Central memory CD8-positive, alpha-beta T cell (primary cell): ENCODE results near the gene CCDC142.
A peak's percentile ranks its signal among the peaks of the same experiment; 100 is the strongest.
"Not testable (repeated sequence)": the region's sequence is repeated elsewhere in the genome, so short reads cannot be mapped to it uniquely, and the experiment has no call there.

Source experiments
- ATAC-seq: fragments of 150-1000 bp; cut with Tn5 transposase; replicated peaks from 2 replicates; pipeline ENCODE4 v1.10.0; 2022; ENCODE audit warnings: mild to moderate bottlenecking, moderate FRiP score, moderate number of reproducible peaks; ENCODE audit not compliant: poor library complexity, severe bottlenecking; ENCODE audit errors: extremely low read depth
- DNase-seq, 2 donors: peaks; one replicate each; pipeline ENCODE4 v3.0.0; 2021; ENCODE audit warnings: low spot score in 2 of 2
- H3K27ac Mint-ChIP-seq: one replicate; pipeline ENCODE4 v1.8.0; 2022; ENCODE audit warnings: low read depth, mild to moderate bottlenecking, moderate library complexity, mixed read lengths
- H3K27me3 Mint-ChIP-seq: one replicate; pipeline ENCODE4 v1.8.0; 2022; ENCODE audit warnings: mixed read lengths
- H3K36me3 Mint-ChIP-seq: one replicate; pipeline ENCODE4 v1.8.0; 2022; ENCODE audit warnings: mild to moderate bottlenecking, moderate library complexity, mixed read lengths; ENCODE audit not compliant: insufficient read depth
- H3K4me1 Mint-ChIP-seq: one replicate; pipeline ENCODE4 v1.8.0; 2022; ENCODE audit warnings: mixed read lengths
- H3K4me3 Mint-ChIP-seq: one replicate; pipeline ENCODE4 v1.8.0; 2022; ENCODE audit warnings: mild to moderate bottlenecking, moderate library complexity, mixed read lengths
- H3K9me3 Mint-ChIP-seq: one replicate; pipeline ENCODE4 v1.8.0; 2022; ENCODE audit warnings: mixed read lengths

CCDC142 gene

GRCh38 chr2:74486141-74486540 lies 3.3 kb upstream of the CCDC142 start:
- peaks cover 29% of the 10 kb centered on the region for H3K4me1 Mint-ChIP-seq
- DNase-seq (no peak), ATAC-seq (no peak)
- peaks cover 24% of the 10 kb centered on the region for H3K36me3 Mint-ChIP-seq
- H3K9me3 Mint-ChIP-seq, result no peaks in the 10 kb centered on the region
- no peak overlapping the region for H3K4me3 Mint-ChIP-seq
- H3K27ac Mint-ChIP-seq, result no peak overlapping the region
- no peaks in the 10 kb centered on the region for H3K27me3 Mint-ChIP-seq

- Mint-ChIP-seq H3K27ac (peak overlapping the region; percentile 99), H3K4me1 (peaks cover 34% of the 10 kb centered on the region), H3K36me3 (peaks cover 29% of the 10 kb centered on the region), H3K4me3 (peak overlapping the region; percentile 94)
- H3K9me3 Mint-ChIP-seq, ATAC-seq, DNase-seq, H3K27me3 Mint-ChIP-seq: not testable (repeated sequence)
Observed at GRCh38 chr2:74483675-74484164, 922 bp upstream of the CCDC142 start.

- ATAC-seq (peak; percentile 44), DNase-seq (no peak)
- Mint-ChIP-seq H3K4me3 (peak overlapping the region; percentile 94), H3K4me1 (peaks cover 34% of the 10 kb centered on the region), H3K27ac (peak overlapping the region; percentile 99), H3K36me3 (peaks cover 31% of the 10 kb centered on the region), H3K27me3 (no peaks in the 10 kb centered on the region), H3K9me3 (no peaks in the 10 kb centered on the region)
Observed at GRCh38 chr2:74481961-74482800, 617 bp downstream of the CCDC142 start.

DNA sequence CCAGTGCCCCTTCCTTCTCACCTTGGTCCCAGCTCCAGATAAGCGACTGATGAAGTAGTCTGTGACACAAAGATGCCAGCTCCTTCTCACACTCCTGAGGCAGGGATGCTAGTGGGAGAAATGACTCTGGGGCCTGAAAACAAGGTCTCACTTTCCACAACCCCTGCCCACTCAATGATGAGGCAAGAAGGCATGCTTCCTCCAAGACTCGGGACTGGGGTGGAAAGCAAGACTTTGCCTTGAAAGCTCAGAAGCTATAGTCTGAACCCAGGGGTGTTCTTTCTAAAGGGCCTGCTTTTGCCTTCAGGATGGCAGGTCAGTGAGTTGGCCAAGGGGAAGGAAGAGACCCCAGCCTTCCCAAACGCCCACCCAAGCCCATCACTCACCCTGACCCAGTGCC lies 1.4 kb downstream of the CCDC142 start:
- no peak for DNase-seq
- ATAC-seq, result no peak
- Mint-ChIP-seq H3K4me1 (peaks cover 28% of the 10 kb centered on the region), H3K27me3 (no peaks in the 10 kb centered on the region), H3K4me3 (peak overlapping the region; percentile 94), H3K27ac (no peak overlapping the region), H3K36me3 (peaks cover 29% of the 10 kb centered on the region), H3K9me3 (no peaks in the 10 kb centered on the region)

- no peak overlapping the region for H3K4me3 Mint-ChIP-seq
- peaks cover 36% of the 10 kb centered on the region for H3K36me3 Mint-ChIP-seq
- no peaks in the 10 kb centered on the region for H3K27me3 Mint-ChIP-seq
- ATAC-seq (no peak), DNase-seq (no peak)
- no peaks in the 10 kb centered on the region for H3K9me3 Mint-ChIP-seq
- H3K27ac Mint-ChIP-seq, result no peak overlapping the region
- H3K4me1 Mint-ChIP-seq, result peaks cover 29% of the 10 kb centered on the region
Observed at GRCh38 chr2:74474899-74475298, 7.9 kb downstream of the CCDC142 start.

DNA sequence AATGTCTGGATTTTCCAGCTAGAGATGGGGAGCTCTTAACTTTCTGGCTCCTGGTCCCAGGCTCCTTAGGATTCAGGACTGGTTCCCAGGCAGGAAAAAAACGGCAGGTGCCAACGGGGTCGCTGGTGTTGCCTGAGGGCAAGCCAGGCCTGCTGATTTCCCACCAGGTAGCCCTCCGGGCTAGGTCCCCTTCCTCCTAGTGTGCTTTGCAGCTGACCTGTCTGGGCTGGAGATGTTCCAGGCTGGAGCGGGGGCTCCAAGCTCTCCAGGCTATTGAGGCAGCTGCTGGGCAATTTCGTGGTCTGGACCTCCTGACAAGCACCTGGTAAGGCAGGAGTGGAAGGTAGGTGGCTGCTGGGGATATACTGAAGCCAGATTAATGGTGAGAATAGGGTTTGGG lies 8.3 kb downstream of the CCDC142 start:
- Mint-ChIP-seq H3K4me3 (peak overlapping the region; percentile 7), H3K9me3 (no peaks in the 10 kb centered on the region), H3K36me3 (peaks cover 34% of the 10 kb centered on the region), H3K27me3 (no peaks in the 10 kb centered on the region), H3K4me1 (peaks cover 29% of the 10 kb centered on the region), H3K27ac (peak overlapping the region; percentile 61)
- ATAC-seq, result no peak
- no peak for DNase-seq

DNA sequence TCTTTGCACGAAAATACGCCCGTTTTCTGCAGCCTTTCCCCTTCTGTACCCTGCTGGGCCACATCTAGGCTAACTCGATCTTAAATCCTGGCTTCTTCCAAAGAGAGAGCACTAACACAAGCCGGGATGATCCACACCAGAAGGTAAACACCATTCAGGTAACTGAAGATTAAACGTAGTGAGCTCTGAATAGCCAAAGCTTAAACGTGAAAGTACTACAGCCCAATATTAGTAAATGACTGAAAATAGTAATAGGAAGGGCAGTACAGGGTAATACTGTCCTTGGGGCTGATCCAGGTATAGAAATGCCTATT lies 9.9 kb downstream of the CCDC142 start:
- H3K9me3 Mint-ChIP-seq, result no peaks in the 10 kb centered on the region
- H3K27me3 Mint-ChIP-seq, result no peaks in the 10 kb centered on the region
- H3K36me3 Mint-ChIP-seq, result peaks cover 30% of the 10 kb centered on the region
- peaks cover 24% of the 10 kb centered on the region for H3K4me1 Mint-ChIP-seq
- H3K27ac Mint-ChIP-seq, result peak overlapping the region; percentile 97
- peak overlapping the region; percentile 97 for H3K4me3 Mint-ChIP-seq
- ATAC-seq (no peak), DNase-seq (no peak)

DNA sequence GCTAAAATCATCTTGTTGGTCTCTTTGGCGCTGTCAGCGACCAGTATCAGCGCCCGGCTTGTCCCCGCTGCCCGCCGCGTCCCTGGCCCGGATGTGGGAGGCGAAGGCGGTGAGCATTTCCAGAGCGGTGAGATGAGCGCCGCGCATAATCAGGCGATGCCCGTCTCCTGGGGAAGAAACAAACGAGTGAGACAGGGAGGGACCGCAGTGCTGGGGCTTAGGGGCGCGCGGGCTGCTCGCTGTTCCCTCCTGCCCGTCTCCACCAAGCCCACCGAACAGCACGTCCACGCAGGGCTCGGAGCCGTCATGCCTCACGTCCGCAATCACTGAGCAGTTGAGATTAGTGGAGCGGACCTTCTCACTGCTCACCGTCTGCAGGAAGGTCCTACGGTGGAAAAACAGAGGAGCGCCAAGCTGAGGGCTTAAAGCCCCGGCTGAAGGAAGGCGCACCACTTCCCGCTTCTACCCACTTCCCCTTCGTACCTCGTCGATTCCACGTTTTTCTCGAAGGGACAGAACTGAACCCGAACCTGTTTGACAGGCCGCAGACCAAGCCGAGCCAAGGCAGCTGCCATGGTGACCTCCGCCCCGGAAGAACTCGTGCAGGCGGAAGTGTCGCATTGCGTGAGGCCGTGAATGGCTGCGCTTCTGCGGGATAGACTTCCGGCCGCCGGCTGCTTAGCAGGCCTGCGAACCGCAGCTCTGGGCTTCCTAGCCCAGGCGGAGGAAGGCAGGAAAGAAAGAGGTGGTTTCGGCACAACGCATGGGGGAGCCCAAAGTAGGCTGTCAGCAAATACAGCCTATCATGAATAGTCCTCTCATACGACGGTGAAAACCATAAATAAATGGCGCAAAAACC lies 10.5 kb downstream of the CCDC142 start, which contains the start of gene MRPL53:
Gene MRPL53, minus strand, starts transcription at position 595 of the 859 bp plus-strand sequence. Its CDS starts 20 bp downstream, at position 575.
- Mint-ChIP-seq H3K27ac (peak within 1 kb of the TSS; percentile 97), H3K4me1 (peaks cover 24% of the 10 kb centered on the region), H3K9me3 (no peaks in the 10 kb centered on the region), H3K4me3 (peak within 1 kb of the TSS; percentile 97), H3K36me3 (peaks cover 29% of the 10 kb centered on the region), H3K27me3 (no peaks in the 10 kb centered on the region)
- ATAC-seq, result peak; percentile 96
- DNase-seq, result peak; percentile 93 to 98

GRCh38 chr2:74471332-74472065 lies 11.3 kb downstream of the CCDC142 start:
- Mint-ChIP-seq H3K4me3 (peak overlapping the region; percentile 97), H3K4me1 (peaks cover 24% of the 10 kb centered on the region), H3K9me3 (no peaks in the 10 kb centered on the region), H3K27ac (peak overlapping the region; percentile 97), H3K36me3 (peaks cover 28% of the 10 kb centered on the region), H3K27me3 (no peaks in the 10 kb centered on the region)
- DNase-seq (no peak), ATAC-seq (no peak)

GRCh38 chr2:74470742-74471141 lies 12.1 kb downstream of the CCDC142 start:
- H3K27me3 Mint-ChIP-seq, H3K9me3 Mint-ChIP-seq, DNase-seq, ATAC-seq: not testable (repeated sequence)
- H3K36me3 Mint-ChIP-seq, result peaks cover 32% of the 10 kb centered on the region
- H3K4me3 Mint-ChIP-seq, result peak overlapping the region; percentile 45
- peaks cover 27% of the 10 kb centered on the region for H3K4me1 Mint-ChIP-seq
- H3K27ac Mint-ChIP-seq, result peak overlapping the region; percentile 93

DNA sequence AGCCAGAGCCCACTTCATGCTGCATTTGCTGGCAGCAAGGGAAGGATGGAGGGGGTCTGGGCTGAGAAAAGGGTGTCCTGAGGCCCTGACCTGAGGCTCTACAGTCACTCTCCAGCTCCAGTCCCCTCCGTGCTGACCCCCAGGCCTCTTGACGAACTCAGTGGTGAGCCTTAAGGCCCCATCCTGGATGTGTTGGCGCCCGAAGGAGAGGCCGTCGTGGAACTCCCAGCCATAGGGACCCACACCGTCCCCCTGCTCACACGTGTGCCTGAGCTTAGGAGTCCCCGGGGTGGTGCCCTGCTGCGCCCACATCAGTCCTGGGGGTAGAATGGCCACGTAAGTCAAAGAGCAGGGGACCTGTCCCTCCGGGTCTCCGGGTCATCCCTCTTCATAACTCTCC lies 18.4 kb downstream of the CCDC142 start:
- no peak for DNase-seq
- Mint-ChIP-seq H3K36me3 (peaks cover 18% of the 10 kb centered on the region), H3K4me1 (peaks cover 32% of the 10 kb centered on the region), H3K27me3 (no peaks in the 10 kb centered on the region), H3K4me3 (peak overlapping the region; percentile 96), H3K9me3 (no peaks in the 10 kb centered on the region), H3K27ac (peak overlapping the region; percentile 98)
- ATAC-seq, result no peak

DNA sequence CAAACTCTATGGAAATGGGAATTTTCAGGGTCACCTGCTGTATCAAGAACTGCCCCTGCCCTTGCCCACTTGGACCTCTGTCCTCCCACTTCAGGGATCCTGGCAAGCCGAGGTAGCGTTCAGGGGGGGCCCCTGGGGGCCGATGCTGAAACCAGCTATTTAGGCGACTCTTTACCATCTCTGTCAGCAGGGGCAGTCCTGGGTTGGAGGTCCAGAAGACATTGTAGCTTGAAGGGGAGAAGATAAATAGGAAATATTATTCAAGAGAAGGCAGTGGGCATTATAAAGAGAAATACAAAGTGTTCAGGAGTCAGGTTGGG lies 20.1 kb downstream of the CCDC142 start:
- Mint-ChIP-seq H3K4me3 (peak overlapping the region; percentile 50), H3K27ac (no peak overlapping the region), H3K9me3 (no peaks in the 10 kb centered on the region), H3K4me1 (peaks cover 47% of the 10 kb centered on the region), H3K36me3 (peaks cover 26% of the 10 kb centered on the region), H3K27me3 (no peaks in the 10 kb centered on the region)
- ATAC-seq (no peak), DNase-seq (no peak)
